Muscle of arm (tissue), 12 donors: ENCODE measurements around the gene MBNL2. TPM values are rescaled to one million over a fixed set of nuclear protein-coding genes. Genes with fewer than 3 reads are reported as not detected.
"Not testable (repeated sequence)": the region's sequence is repeated elsewhere in the genome, so short reads cannot be mapped to it uniquely, and the experiment has no call there.

ENCODE experiments used
- DNase-seq: peaks from one replicate; pipeline ENCODE4 v3.0.0-alpha.2; 2013
- polyA plus RNA-seq, 12 donors: library from polyadenylated mRNA; unstranded; fragments of 120-200 nt; gene quantifications; one replicate each; pipeline ENCODE4 v1.2.1, GENCODE V29; 2013; ENCODE audit not compliant: insufficient read length in 12 of 12

Gene MBNL2
- polyA plus RNA-seq, 12 donors = 27.7 to 75.2 (median 37.5) TPM; not detected in 1

- DNase-seq = no peak
Observed at GRCh38 chr13:97205465-97205864, 16.7 kb upstream of the MBNL2 start.

GRCh38 chr13:97205982-97206381 lies 16.2 kb upstream of the MBNL2 start:
- no peak for DNase-seq

- not testable (repeated sequence) for DNase-seq
Observed at GRCh38 chr13:97207252-97207651, 14.9 kb upstream of the MBNL2 start.

GRCh38 chr13:97211300-97211699 lies 10.8 kb upstream of the MBNL2 start:
- DNase-seq = no peak

GRCh38 chr13:97212004-97212403 lies 10.1 kb upstream of the MBNL2 start:
- no peak for DNase-seq

GRCh38 chr13:97212601-97213040 lies 9.5 kb upstream of the MBNL2 start:
- no peak for DNase-seq

GRCh38 chr13:97214921-97215320 lies 7.2 kb upstream of the MBNL2 start:
- DNase-seq = no peak

- DNase-seq = no peak
Observed at GRCh38 chr13:97215325-97215724, 6.8 kb upstream of the MBNL2 start.

- DNase-seq = no peak
Observed at GRCh38 chr13:97219226-97219625, 2.9 kb upstream of the MBNL2 start.

- DNase-seq = no peak
Observed at GRCh38 chr13:97220151-97220900, 1.8 kb upstream of the MBNL2 start.

GRCh38 chr13:97221046-97221445 lies 1.1 kb upstream of the MBNL2 start:
- no peak for DNase-seq

GRCh38 chr13:97221466-97221865 lies 667 bp upstream of the MBNL2 start:
- DNase-seq = no peak

GRCh38 chr13:97223037-97223710 lies 1.0 kb downstream of the MBNL2 start:
- peak; percentile 47 for DNase-seq

- peak; percentile 91 for DNase-seq
Observed at GRCh38 chr13:97223711-97224541, 1.8 kb downstream of the MBNL2 start.

GRCh38 chr13:97224544-97225300 lies 2.6 kb downstream of the MBNL2 start:
- DNase-seq = peak; percentile 62

- DNase-seq = no peak
Observed at GRCh38 chr13:97225533-97225932, 3.4 kb downstream of the MBNL2 start.

- no peak for DNase-seq
Observed at GRCh38 chr13:97226013-97226412, 3.9 kb downstream of the MBNL2 start.

GRCh38 chr13:97226788-97227627 lies 4.9 kb downstream of the MBNL2 start:
- DNase-seq = no peak

GRCh38 chr13:97228850-97229521 lies 6.9 kb downstream of the MBNL2 start:
- DNase-seq = no peak

GRCh38 chr13:97229699-97230098 lies 7.6 kb downstream of the MBNL2 start:
- DNase-seq = no peak
